Osteoblast (primary cell): ENCODE measurements around the gene FOXN3. TPM values are rescaled to one million over a fixed set of nuclear protein-coding genes. Genes with fewer than 3 reads are reported as not detected.

ENCODE experiments used
- DNase-seq: peaks from one replicate; pipeline ENCODE4 v3.0.0; 2011; ENCODE audit warnings: low spot score, mixed read lengths; ENCODE audit not compliant: insufficient read length; ENCODE audit errors: missing footprints
- H2AFZ ChIP-seq: 2 replicates; pipeline ENCODE4 v1.6.0; 2011; ENCODE audit warnings: mild to moderate bottlenecking, low read length
- H3K27ac ChIP-seq: 2 replicates; pipeline ENCODE4 v1.5.1; 2011; ENCODE audit warnings: mild to moderate bottlenecking, low read depth, low read length, moderate library complexity
- H3K27me3 ChIP-seq: 2 replicates; pipeline ENCODE4 v1.6.0; 2012; ENCODE audit warnings: mild to moderate bottlenecking, control low read depth, inconsistent platforms, low read length, moderate library complexity; ENCODE audit not compliant: insufficient read depth
- H3K36me3 ChIP-seq: 2 replicates; pipeline ENCODE4 v1.5.1; 2011; ENCODE audit warnings: mild to moderate bottlenecking, low read length, control low read depth, moderate library complexity; ENCODE audit not compliant: insufficient read depth
- H3K4me1 ChIP-seq: 2 replicates; pipeline ENCODE4 v1.5.1; 2011; ENCODE audit warnings: mild to moderate bottlenecking, low read length, control low read depth, moderate library complexity; ENCODE audit not compliant: insufficient read depth
- H3K4me2 ChIP-seq: 2 replicates; pipeline ENCODE4 v1.6.0; 2011; ENCODE audit warnings: mild to moderate bottlenecking, low read length; ENCODE audit not compliant: insufficient read depth
- H3K4me3 ChIP-seq: fragments of 200-600 bp; sonication (generic); 3 replicates; pipeline ENCODE4 v1.5.1; 2012; ENCODE audit warnings: mild to moderate bottlenecking, low read length, inconsistent platforms; ENCODE audit not compliant: insufficient read depth
- H3K79me2 ChIP-seq: 2 replicates; pipeline ENCODE4 v1.6.0; 2012; ENCODE audit warnings: mild to moderate bottlenecking, low read length, control low read depth, inconsistent platforms; ENCODE audit not compliant: insufficient read depth
- H3K9me3 ChIP-seq: 2 replicates; pipeline ENCODE4 v1.5.1; 2011; ENCODE audit warnings: low read depth, low read length, control low read depth
- H4K20me1 ChIP-seq: 2 replicates; pipeline ENCODE4 v1.6.0; 2012; ENCODE audit warnings: mild to moderate bottlenecking, low read length, control low read depth; ENCODE audit not compliant: insufficient read depth
- total RNA-seq: library from RNA; depleted of rRNA; stranded (reverse); fragments of >200 nt; gene quantifications from 2 replicates; pipeline ENCODE4 v1.2.3, GENCODE V29; 2012
- TF ChIP-seq, protein P1 (sequence below): IDR thresholded peaks from 2 replicates; pipeline ENCODE4 v1.5.1; 2011; ENCODE audit warnings: mild to moderate bottlenecking, low read depth, low read length, moderate library complexity; ENCODE audit errors: extremely low read depth

Gene FOXN3
- total RNA-seq, 1 donor, result 49.9 TPM

DNA sequence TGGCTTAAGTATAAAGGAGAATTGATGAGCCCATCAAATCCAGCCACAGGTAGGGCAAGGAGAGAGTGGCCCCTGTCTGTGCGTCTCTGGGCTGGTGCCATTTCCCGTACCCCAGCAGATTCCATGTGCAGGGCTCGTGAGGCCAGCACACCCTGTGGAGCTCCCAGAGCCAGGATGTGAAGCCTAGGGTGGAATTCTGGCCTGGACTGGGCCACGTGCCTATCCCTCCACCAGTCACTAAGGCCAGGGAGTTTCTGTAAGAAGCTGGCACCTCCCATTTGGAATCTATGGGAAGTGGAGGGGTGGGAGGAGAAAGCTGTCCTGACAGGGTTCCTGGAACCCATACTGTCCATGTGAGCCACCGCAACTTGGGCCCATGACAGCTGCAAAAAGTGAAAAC is 148.5 kb downstream of the FOXN3 start:
- no peak for DNase-seq
- peaks cover 3% of the 10 kb centered on the region for H3K79me2 ChIP-seq
- H3K9me3 ChIP-seq, result no peaks in the 10 kb centered on the region
- TF ChIP-seq, protein P1, sequence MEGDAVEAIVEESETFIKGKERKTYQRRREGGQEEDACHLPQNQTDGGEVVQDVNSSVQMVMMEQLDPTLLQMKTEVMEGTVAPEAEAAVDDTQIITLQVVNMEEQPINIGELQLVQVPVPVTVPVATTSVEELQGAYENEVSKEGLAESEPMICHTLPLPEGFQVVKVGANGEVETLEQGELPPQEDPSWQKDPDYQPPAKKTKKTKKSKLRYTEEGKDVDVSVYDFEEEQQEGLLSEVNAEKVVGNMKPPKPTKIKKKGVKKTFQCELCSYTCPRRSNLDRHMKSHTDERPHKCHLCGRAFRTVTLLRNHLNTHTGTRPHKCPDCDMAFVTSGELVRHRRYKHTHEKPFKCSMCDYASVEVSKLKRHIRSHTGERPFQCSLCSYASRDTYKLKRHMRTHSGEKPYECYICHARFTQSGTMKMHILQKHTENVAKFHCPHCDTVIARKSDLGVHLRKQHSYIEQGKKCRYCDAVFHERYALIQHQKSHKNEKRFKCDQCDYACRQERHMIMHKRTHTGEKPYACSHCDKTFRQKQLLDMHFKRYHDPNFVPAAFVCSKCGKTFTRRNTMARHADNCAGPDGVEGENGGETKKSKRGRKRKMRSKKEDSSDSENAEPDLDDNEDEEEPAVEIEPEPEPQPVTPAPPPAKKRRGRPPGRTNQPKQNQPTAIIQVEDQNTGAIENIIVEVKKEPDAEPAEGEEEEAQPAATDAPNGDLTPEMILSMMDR, result no peak
- H3K4me2 ChIP-seq, result no peak overlapping the region
- H2AFZ ChIP-seq, result no peak overlapping the region
- no peaks in the 10 kb centered on the region for H3K36me3 ChIP-seq
- no peaks in the 10 kb centered on the region for H3K27me3 ChIP-seq
- H3K4me1 ChIP-seq, result no peaks in the 10 kb centered on the region
- peaks cover 8% of the 10 kb centered on the region for H4K20me1 ChIP-seq
- H3K4me3 ChIP-seq, result no peak overlapping the region
- H3K27ac ChIP-seq, result no peak overlapping the region

DNA sequence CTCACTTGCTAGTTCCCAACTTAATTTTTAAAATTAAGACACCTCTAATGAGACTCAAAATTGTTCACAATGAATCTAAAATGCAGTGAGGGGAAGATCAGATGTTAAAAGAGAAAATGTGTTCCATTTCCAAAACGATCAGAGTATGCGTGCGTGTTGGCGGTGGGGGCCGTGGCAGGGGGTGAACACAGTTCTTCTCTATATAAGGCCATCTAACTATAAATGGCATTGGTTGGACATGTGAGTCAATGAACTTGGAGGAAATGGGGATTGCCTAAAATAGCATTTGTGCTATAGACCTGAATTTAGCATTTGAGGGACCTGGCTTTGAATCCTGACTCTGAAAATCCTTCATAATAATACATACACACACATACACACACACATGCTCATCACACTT is 149.4 kb downstream of the FOXN3 start:
- no peaks in the 10 kb centered on the region for H3K27me3 ChIP-seq
- H3K4me3 ChIP-seq, result no peak overlapping the region
- DNase-seq, result no peak
- peaks cover 8% of the 10 kb centered on the region for H4K20me1 ChIP-seq
- peaks cover 3% of the 10 kb centered on the region for H3K79me2 ChIP-seq
- H3K4me2 ChIP-seq, result no peak overlapping the region
- no peaks in the 10 kb centered on the region for H3K9me3 ChIP-seq
- no peaks in the 10 kb centered on the region for H3K36me3 ChIP-seq
- TF ChIP-seq, protein P1, result no peak
- no peaks in the 10 kb centered on the region for H3K4me1 ChIP-seq
- H3K27ac ChIP-seq, result no peak overlapping the region
- no peak overlapping the region for H2AFZ ChIP-seq

DNA sequence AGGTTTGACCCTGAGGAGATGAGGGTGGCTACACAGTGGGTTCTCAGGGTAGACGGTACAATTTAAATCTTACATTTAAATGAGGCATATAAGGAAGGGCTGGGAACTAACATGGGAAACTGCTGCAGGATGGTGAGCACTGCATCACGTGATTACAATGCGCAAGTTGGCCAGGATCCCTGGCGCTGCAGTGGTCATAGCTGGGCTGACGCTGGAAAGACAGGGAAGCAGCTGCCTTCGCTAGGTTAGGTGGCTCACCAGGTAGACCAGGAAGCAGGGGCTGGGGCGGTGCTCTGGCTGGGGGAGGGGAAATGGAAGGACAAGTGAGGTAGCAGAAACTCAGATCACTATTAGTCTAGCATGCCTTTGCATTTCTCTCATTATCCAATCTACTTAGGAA is 149.9 kb downstream of the FOXN3 start:
- H3K4me1 ChIP-seq, result no peaks in the 10 kb centered on the region
- H3K4me2 ChIP-seq, result no peak overlapping the region
- no peak for DNase-seq
- H4K20me1 ChIP-seq, result peaks cover 8% of the 10 kb centered on the region
- TF ChIP-seq, protein P1, result no peak
- H3K79me2 ChIP-seq, result peaks cover 3% of the 10 kb centered on the region
- no peak overlapping the region for H3K27ac ChIP-seq
- H3K27me3 ChIP-seq, result no peaks in the 10 kb centered on the region
- no peak overlapping the region for H3K4me3 ChIP-seq
- H3K9me3 ChIP-seq, result no peaks in the 10 kb centered on the region
- no peak overlapping the region for H2AFZ ChIP-seq
- H3K36me3 ChIP-seq, result no peaks in the 10 kb centered on the region

DNA sequence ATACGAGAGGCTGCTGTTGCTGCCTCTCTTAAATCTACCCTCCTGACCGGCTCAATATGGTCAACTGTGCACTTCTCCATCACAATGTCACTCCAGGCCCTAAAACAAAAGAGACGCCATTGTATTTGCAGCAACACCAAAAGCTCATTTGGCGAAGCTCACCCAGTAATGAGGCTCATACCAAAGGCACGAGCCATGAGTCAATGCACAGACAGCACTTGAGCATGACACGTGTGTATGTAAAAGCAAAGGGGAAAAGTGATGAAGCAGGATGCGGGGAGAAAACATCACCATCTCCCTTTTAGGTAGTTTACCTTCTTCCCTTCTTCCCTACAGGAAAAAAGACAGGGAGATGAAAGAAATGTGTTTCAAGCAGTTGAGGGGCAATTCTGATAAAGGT is 150.3 kb downstream of the FOXN3 start:
- H3K4me2 ChIP-seq, result no peak overlapping the region
- DNase-seq, result no peak
- H3K4me1 ChIP-seq, result no peaks in the 10 kb centered on the region
- H2AFZ ChIP-seq, result no peak overlapping the region
- H3K27ac ChIP-seq, result no peak overlapping the region
- no peaks in the 10 kb centered on the region for H3K9me3 ChIP-seq
- H3K79me2 ChIP-seq, result peaks cover 3% of the 10 kb centered on the region
- no peaks in the 10 kb centered on the region for H3K36me3 ChIP-seq
- TF ChIP-seq, protein P1, result no peak
- H3K4me3 ChIP-seq, result no peak overlapping the region
- no peaks in the 10 kb centered on the region for H3K27me3 ChIP-seq
- H4K20me1 ChIP-seq, result peaks cover 8% of the 10 kb centered on the region
